ELR (cell line): ENCODE measurements around the gene SBNO2.

Experiments used
- DNase-seq: peaks from one replicate; pipeline ENCODE4 v3.0.0-alpha.2; 2015; ENCODE audit warnings: low read depth

The SBNO2 gene

GRCh38 chr19:1105008-1105872, 68.8 kb downstream of the SBNO2 start:
- DNase-seq = peak; percentile 70

- DNase-seq = peak; percentile 81
Observed at GRCh38 chr19:1104311-1105007, 69.6 kb downstream of the SBNO2 start.

- DNase-seq = peak; percentile 99
Observed at GRCh38 chr19:1103708-1104310, 70.3 kb downstream of the SBNO2 start, which contains the start of gene GPX4. Gene GPX4, plus strand, starts transcription at chr19:1103994. Its CDS starts 50 bp downstream, at chr19:1104044.

DNA sequence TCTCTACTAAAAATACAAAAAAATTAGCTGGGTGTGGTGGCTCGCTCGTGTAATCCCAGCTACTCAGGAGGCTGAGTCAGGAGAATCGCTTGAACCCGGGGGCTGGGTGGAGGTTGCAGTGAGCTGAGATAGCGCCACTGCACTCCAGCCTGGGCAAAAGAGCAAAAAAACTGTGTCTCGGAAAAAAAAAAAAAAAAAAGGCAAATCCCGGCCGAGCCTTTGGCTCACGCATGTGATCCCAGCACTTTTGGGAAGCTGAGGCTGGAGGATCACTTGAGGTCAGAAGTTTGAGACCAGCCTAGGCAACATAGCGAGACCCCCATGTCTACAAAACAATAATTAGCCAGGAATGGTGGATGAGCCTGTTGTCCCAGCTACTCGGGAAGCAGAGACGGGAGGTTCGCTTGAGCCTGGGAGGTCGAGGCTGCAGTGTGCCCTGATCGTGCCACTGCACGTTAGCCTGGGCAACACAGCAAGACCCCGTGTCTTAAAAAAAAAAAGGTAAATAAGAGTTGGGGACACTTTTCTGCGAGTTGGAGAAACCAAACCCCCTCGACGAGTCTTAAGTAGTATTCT, 70.8 kb downstream of the SBNO2 start:
- DNase-seq = peak; percentile 44

DNA sequence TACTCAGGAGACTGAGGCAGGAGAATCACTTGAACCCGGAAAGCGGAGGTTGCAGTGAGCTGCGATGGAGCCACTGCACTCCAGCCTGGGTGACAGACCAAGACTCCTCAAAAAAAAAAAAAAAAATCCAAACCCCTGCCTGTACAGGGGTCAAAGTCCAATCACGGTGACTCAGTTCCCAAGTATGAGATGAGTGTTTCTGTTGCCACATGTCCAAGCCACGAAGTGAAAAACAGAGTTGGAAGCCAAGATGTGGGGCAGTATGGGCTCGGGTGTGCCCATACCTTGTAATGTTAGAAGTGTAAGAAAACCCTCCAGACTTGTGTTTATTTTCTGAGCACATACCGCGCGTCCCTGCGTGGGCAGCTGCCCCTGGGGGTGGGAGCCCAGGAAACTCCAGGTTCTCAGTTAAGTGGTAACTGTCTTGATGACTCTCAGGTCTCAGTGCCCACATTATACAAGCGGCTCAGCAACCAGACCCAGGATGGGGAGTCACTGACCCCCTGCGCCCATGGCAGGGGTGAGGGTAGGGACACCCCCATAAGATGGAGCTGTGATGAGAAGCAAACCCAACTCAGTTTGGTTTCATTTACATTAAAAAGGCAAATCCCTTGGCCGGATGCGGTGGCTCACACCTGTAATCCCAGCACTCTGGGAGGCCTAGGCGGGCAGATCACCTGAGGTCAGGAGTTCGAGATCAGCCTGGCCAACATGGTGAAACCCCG, 71.5 kb downstream of the SBNO2 start:
- DNase-seq = peak; percentile 100

GRCh38 chr19:1101337-1101698, 72.8 kb downstream of the SBNO2 start:
- no peak for DNase-seq

DNA sequence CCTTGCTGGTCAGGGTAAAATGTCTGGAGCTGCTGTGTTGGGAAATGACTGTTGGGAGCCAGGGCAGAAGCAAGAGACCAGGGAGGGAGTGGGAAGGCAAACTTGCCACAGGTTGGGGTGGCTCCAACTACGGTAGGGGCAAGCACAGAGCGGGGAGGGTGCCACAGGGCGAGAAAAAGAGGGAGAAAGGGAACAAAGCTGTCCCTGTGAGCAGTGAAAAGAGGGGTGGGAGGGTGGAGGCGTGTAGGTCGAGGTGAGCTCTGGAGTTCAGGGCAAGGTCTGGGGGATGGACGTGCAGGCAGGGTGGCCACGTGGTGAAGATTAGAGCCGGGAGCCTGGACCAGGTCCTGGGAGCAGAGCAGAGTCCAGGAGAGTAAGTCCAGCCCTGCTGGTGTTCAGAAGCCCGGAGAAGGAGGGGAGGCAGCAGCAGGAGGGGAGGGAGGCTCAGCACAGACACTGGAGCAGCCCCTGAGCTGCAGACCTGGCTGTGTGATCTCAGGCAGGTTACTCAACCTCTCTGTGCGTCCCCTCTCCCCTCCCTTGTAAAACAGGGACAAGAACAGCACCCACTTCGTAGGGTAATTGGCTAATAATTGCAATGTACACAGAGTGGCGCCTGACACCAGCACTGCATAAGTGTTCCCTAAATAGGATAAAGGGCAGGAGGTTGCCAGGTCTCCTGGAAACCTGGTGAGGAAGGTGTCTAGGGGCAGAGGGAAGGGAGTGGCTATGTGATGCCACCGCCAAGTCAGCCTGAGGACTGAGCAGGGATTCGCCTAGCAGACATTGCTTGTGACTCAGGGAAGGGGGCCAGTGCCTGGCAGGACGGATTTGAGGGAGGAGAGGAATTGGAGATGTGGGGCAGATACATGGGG, 75.7 kb downstream of the SBNO2 start:
- DNase-seq = peak; percentile 53

GRCh38 chr19:1097810-1098176, 76.3 kb downstream of the SBNO2 start:
- no peak for DNase-seq

GRCh38 chr19:1094978-1095701, 78.9 kb downstream of the SBNO2 start, which contains the start of gene POLR2E:
Gene POLR2E, minus strand, starts transcription at chr19:1095375. Its CDS starts 60 bp downstream, at chr19:1095315.
- DNase-seq = peak; percentile 99

- peak; percentile 31 for DNase-seq
Observed at GRCh38 chr19:1094655-1094977, 79.5 kb downstream of the SBNO2 start.

DNA sequence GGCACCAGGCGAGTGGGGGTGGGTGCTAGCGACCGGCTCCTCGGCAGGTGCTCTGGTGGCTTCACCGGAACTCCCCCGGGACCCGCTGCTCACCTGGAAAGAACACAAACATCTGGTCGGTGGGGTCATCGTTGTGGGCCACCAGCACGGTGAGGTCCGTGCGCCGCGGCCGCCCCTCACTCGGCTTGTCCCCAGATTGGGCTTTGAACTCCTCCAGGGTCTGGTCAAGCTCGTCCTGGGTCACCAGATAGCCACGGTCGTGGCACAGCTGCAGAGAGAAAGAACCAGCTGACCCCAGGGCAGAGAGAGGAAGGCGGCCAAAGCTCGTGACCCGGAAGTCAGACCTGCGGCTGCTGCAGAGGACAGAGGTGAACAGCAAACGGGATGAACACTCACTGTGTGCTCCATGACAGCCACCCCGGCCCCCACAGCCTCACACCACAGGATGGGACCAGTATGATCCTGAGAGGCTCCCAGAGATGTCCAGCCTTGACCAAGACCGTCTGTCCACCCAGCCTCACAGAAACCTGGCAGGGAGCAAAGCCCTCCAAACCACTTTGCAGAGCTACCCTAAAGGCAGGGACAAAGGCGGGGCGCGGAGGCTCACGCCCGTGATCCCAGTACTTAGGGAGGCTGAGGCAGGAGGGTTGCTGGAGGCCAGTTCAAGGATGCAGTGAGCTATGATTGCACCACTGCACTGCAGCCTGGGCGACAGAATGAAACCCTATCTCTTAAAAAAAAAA, 80.1 kb downstream of the SBNO2 start:
- DNase-seq = no peak

DNA sequence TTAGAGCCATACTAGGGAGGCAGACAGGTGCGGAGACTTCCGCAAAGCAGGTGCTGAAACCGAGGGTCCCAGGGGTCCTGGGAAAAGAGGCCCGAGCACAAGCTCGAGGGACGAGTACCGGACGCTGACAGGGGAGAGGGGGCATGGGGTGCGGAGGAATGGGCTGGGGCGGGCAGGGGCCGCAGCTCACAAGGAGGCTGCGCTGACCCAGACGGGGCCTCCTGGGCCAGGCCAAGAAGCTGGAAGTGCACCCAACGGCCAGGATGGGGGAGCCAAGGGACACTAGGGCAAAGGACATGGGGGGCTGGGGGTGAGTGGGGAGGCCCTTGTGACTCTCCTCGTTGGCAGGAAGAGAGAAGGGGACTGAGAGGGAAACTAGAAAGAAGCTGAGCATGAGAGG, 80.7 kb downstream of the SBNO2 start:
- DNase-seq = no peak

DNA sequence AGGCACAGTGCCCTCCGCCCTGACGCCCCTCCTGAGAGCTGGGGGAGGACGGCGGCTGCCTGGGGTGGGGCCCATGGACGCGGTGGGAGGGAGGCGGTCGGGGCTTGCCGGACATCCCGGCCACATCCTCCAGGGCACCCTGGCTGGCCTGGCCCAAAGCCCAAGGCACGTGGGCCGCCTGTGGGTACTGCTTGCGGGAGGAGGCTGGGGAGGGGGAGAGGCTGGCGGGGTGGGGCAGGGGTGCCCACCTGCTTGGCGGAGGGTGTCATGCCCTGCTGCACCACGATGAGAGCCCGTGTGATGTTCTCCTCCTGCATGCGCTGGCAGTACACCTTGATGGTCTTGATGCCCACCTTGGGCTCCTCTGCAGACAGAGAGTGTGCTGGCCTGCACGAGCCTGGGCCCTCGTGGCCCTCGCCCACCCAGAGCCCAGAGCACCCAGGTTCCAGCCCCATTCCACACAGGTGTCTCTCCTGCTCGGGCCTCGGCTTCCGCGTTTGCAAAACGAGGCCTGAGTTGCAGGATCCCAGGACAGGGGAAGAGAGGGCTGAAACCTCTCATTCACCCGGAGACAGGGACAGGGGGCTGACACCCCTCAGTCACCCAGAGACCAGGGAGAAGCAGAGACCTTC, 82.4 kb downstream of the SBNO2 start:
- DNase-seq = no peak

DNA sequence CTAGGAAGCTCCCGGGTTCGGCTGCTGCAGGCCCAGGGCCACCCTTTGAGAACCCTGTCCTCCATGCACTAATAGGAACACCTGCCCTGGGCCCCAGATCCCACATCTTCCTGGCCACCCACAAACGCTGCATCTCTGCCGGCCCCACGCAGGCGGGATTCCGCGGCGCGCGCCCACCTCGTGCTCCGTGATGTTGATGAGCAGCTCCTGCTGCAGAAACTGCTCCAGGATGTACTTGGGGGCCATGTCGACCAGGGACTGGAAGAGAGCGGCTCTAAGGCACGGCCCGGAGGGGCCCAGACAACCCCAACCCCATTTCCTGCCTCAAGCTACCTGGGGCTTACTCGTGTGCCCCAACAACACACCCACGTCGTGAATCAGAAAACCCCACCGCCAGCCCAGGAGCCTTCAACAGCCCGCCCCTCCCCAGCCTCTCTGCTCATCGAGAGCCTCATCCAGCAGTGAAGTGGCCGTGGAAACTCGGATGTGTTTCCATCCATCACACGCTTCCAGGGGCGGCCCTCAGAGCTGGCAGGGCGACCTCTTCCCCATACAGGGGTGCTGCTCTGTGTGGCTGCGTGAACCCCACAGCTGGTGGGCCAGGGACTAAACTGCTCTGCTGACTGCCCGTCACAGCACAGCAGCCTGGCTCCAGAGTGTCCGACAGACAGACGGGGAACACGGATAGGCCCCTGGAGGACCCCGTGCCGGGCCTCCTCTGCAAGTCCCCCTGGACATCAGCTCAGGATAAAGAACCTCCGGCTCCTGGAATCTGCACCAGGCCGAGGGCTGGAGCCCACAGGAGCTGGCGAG, 83.1 kb downstream of the SBNO2 start:
- no peak for DNase-seq

- DNase-seq = no peak
Observed at GRCh38 chr19:1089891-1090290, 84.2 kb downstream of the SBNO2 start.

- DNase-seq = no peak
Observed at GRCh38 chr19:1089126-1089771, 84.8 kb downstream of the SBNO2 start.

GRCh38 chr19:1088416-1089010, 85.6 kb downstream of the SBNO2 start:
- no peak for DNase-seq
